Endodermal cell (in vitro differentiated cells): ENCODE data around the gene JAZF1. TPM values are rescaled to one million over a fixed set of nuclear protein-coding genes. Genes with fewer than 3 reads are reported as not detected.

Experiments used
- DNase-seq: peaks from one replicate; pipeline ENCODE4 v3.0.0-alpha.2; 2017
- H3K27ac ChIP-seq: 2 replicates; pipeline ENCODE4 v1.5.1; 2013; ENCODE audit warnings: mild to moderate bottlenecking, low read depth, low read length, moderate library complexity
- H3K27me3 ChIP-seq: 2 replicates; pipeline ENCODE4 v1.6.1; 2013; ENCODE audit warnings: mild to moderate bottlenecking, low read length, moderate library complexity; ENCODE audit not compliant: insufficient read depth, control insufficient read depth, poor library complexity, severe bottlenecking
- H3K36me3 ChIP-seq: 2 replicates; pipeline ENCODE4 v1.7.0; 2013; ENCODE audit warnings: mild to moderate bottlenecking, low read length, moderate library complexity; ENCODE audit not compliant: control insufficient read depth, insufficient read depth
- H3K4me1 ChIP-seq: one replicate; pipeline ENCODE4 v1.7.0; 2013; ENCODE audit warnings: low read length; ENCODE audit not compliant: control insufficient read depth, insufficient read depth
- H3K4me3 ChIP-seq: 2 replicates; pipeline ENCODE4 v1.5.1; 2013; ENCODE audit warnings: mild to moderate bottlenecking, low read length, moderate library complexity
- H3K9ac ChIP-seq: 2 replicates; pipeline ENCODE4 v1.6.1; 2013; ENCODE audit warnings: mild to moderate bottlenecking, low read length, moderate library complexity; ENCODE audit not compliant: poor library complexity, severe bottlenecking; ENCODE audit errors: extremely low read depth
- H3K9me3 ChIP-seq: 2 replicates; pipeline ENCODE4 v1.6.1; 2013; ENCODE audit warnings: mild to moderate bottlenecking, low read length, moderate library complexity; ENCODE audit not compliant: control insufficient read depth
- H3K27ac Mint-ChIP-seq: 2 replicates; pipeline ENCODE4 v1.8.0; 2020; ENCODE audit warnings: mixed read lengths
- H3K27me3 Mint-ChIP-seq: 2 replicates; pipeline ENCODE4 v1.8.0; 2021; ENCODE audit warnings: mild to moderate bottlenecking, mixed read lengths; ENCODE audit not compliant: insufficient read depth
- H3K36me3 Mint-ChIP-seq: 2 replicates; pipeline ENCODE4 v1.8.0; 2020; ENCODE audit warnings: low read depth, mixed read lengths
- H3K4me1 Mint-ChIP-seq: 2 replicates; pipeline ENCODE4 v1.8.0; 2020; ENCODE audit warnings: mixed read lengths
- H3K4me3 Mint-ChIP-seq: 2 replicates; pipeline ENCODE4 v1.8.0; 2020; ENCODE audit warnings: mild to moderate bottlenecking, moderate library complexity, mixed read lengths
- H3K9me3 Mint-ChIP-seq: 2 replicates; pipeline ENCODE4 v1.8.0; 2020; ENCODE audit warnings: mild to moderate bottlenecking, mixed read lengths
- CTCF ChIP-seq: fragments of 200-600 bp; sonication (generic); conservative IDR thresholded peaks from 2 replicates; pipeline ENCODE4 v1.5.0; 2021; ENCODE audit warnings: antibody characterized with exemption, mild to moderate bottlenecking
- WGBS, 2 experiments: methylation state at CpG; one replicate each; pipeline versions ENCODE4 v1.1.5 to v1.1.7; 2013; ENCODE audit warnings: missing lambda C conversion rate in 2 of 2, mixed read lengths in 1 of 2; ENCODE audit not compliant: insufficient coverage in 1 of 2, insufficient read length in 1 of 2; 5-methylcytosine and 5-hydroxymethylcytosine counted together
- total RNA-seq, 2 donors: library from RNA; stranded (reverse); fragmentation: NEBNext Ultra II Directional in 1 of 2; extraction: Animal tissue kit (Norgen Biotek cat#: 25700) in 1 of 2; gene quantifications; 2 replicates in 1 of 2; 3 replicates in 1 of 2; pipeline ENCODE4 v1.2.1, GENCODE V29; 2021

JAZF1 gene
- total RNA-seq, 2 donors from 2014 or later, result 18.3 to 33.6 TPM

- no peak overlapping the region for H3K4me3 Mint-ChIP-seq
- no peak overlapping the region for H3K27ac Mint-ChIP-seq
- peak; percentile 66 for TF ChIP-seq CTCF
- H3K36me3 Mint-ChIP-seq, result peaks cover 10% of the 10 kb centered on the region
- no peaks in the 10 kb centered on the region for H3K27me3 ChIP-seq
- no peak overlapping the region for H3K4me3 ChIP-seq
- H3K9me3 Mint-ChIP-seq, result peaks cover 8% of the 10 kb centered on the region
- DNase-seq, result peak; percentile 71
- no peaks in the 10 kb centered on the region for H3K27me3 Mint-ChIP-seq
- peaks cover 11% of the 10 kb centered on the region for H3K4me1 ChIP-seq
- 84 to 87% methylated on average over 3 to 7 of the region's 7 CpGs for WGBS, 2 experiments
- no peaks in the 10 kb centered on the region for H3K36me3 ChIP-seq
- H3K27ac ChIP-seq, result no peak overlapping the region
- no peak overlapping the region for H3K9ac ChIP-seq
- H3K9me3 ChIP-seq, result peaks cover 12% of the 10 kb centered on the region
- H3K4me1 Mint-ChIP-seq, result peaks cover 29% of the 10 kb centered on the region
Measured at GRCh38 chr7:27921081-27921836, 259.3 kb downstream of the JAZF1 start.

- peaks cover 11% of the 10 kb centered on the region for H3K4me1 ChIP-seq
- H3K36me3 ChIP-seq, result no peaks in the 10 kb centered on the region
- H3K9me3 Mint-ChIP-seq, result peaks cover 10% of the 10 kb centered on the region
- no peak overlapping the region for H3K4me3 Mint-ChIP-seq
- DNase-seq, result peak; percentile 26
- H3K4me1 Mint-ChIP-seq, result peaks cover 29% of the 10 kb centered on the region
- H3K4me3 ChIP-seq, result no peak overlapping the region
- H3K9ac ChIP-seq, result no peak overlapping the region
- peaks cover 13% of the 10 kb centered on the region for H3K9me3 ChIP-seq
- H3K27me3 ChIP-seq, result no peaks in the 10 kb centered on the region
- no peak for TF ChIP-seq CTCF
- H3K27ac ChIP-seq, result no peak overlapping the region
- H3K36me3 Mint-ChIP-seq, result peaks cover 13% of the 10 kb centered on the region
- no peak overlapping the region for H3K27ac Mint-ChIP-seq
- no peaks in the 10 kb centered on the region for H3K27me3 Mint-ChIP-seq
- 89 to 100% methylated on average over 2 to 5 of the region's 8 CpGs for WGBS, 2 experiments
Measured at GRCh38 chr7:27920281-27920946, 260.2 kb downstream of the JAZF1 start.

GRCh38 chr7:27918503-27918902 is 262.1 kb downstream of the JAZF1 start:
- peaks cover 11% of the 10 kb centered on the region for H3K4me1 ChIP-seq
- H3K4me3 ChIP-seq, result no peak overlapping the region
- Mint-ChIP-seq H3K4me1 (peaks cover 36% of the 10 kb centered on the region), H3K27me3 (no peaks in the 10 kb centered on the region), H3K36me3 (peaks cover 13% of the 10 kb centered on the region), H3K4me3 (no peak overlapping the region), H3K27ac (no peak overlapping the region), H3K9me3 (peaks cover 10% of the 10 kb centered on the region)
- peaks cover 13% of the 10 kb centered on the region for H3K9me3 ChIP-seq
- DNase-seq, result no peak
- no peak for TF ChIP-seq CTCF
- WGBS, 2 experiments, result 87 to 100% methylated on average over 1 of the region's 1 CpG
- H3K36me3 ChIP-seq, result no peaks in the 10 kb centered on the region
- no peak overlapping the region for H3K27ac ChIP-seq
- H3K27me3 ChIP-seq, result no peaks in the 10 kb centered on the region
- H3K9ac ChIP-seq, result no peak overlapping the region
